HG03521 (cell line): ENCODE data around the gene CHST3.

Source experiments
- ATAC-seq: cut with Tn5 transposase; IDR thresholded peaks from one replicate; pipeline ENCODE4 v1.9.1; 2021; ENCODE audit warnings: mild to moderate bottlenecking, moderate library complexity; ENCODE audit not compliant: unreplicated experiment

Gene CHST3

DNA sequence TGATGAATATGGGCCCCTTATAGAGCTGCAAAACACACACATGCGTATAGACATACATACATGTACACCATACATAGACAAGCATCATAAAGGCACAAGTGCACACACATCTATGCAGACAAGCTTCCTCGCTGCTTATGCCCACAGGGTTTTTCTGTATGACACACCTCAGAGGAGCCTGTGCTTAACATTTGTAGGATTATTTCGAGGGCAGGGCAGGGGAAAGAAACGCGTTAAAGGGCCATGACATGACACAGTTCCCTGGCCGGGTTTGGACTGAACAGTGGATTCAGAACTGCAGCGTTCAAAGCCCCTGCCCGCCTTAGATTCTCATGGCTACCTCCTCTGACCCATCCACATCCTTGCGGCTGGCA is 44.8 kb downstream of the CHST3 start:
- ATAC-seq = no peak

- ATAC-seq = no peak
Measured at GRCh38 chr10:72009425-72010081, 45.4 kb downstream of the CHST3 start.

DNA sequence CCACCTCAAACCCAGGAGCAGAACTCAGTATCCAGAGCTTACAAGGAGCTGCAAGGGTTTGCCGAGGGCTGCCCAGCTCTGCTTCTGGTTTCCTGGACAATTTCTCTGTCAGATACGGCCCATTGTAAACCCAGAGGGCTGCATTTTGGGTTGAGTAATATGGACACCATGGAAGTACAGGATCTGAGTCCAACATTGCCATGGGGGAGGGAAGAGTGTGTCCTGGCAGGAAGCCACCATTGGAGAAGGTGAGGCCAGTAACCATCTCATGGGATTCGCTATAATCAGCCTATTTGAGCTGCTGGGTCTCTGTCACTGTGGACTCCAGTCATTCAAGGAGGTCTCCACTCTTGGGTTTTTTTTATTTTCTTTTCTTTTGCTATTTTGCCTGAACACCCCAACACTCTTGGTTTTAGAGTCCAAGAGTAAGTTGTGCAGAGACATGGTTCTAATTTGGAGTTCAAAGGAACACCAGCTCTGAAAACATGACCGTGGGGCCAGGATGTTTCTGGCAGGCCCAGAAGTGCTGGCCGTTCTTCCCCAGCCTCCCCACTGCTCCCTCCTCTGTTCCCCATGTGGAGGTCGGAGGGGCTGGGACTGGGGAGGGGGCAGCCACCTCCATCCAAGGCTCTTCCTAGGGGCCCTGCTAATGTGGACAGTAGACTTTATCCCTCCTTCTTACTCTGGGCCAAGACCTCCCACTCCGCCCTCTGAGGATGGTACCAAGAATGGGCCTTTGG is 46.2 kb downstream of the CHST3 start:
- ATAC-seq = no peak

- ATAC-seq = no peak
Measured at GRCh38 chr10:72011016-72011415, 46.8 kb downstream of the CHST3 start.

DNA sequence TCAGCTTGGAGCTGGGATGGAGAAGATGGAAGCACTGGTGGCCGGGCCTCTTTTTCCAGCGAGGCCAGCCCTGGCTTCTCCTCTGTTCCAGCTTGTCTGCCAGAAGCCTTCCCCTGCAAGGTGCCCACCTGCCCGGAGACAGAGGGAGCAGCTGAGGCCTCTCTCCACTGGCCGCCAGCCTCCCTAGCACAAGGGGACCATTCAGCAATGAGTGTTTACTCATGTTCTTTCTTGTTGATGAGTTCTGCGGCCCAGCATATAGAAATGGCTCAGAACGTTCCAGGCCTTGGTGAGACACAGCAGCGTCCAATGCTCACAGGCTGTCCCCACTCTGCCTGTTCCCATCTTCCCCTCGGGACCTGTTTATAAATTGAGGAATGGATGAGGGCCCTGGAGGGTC is 47.3 kb downstream of the CHST3 start:
- no peak for ATAC-seq

DNA sequence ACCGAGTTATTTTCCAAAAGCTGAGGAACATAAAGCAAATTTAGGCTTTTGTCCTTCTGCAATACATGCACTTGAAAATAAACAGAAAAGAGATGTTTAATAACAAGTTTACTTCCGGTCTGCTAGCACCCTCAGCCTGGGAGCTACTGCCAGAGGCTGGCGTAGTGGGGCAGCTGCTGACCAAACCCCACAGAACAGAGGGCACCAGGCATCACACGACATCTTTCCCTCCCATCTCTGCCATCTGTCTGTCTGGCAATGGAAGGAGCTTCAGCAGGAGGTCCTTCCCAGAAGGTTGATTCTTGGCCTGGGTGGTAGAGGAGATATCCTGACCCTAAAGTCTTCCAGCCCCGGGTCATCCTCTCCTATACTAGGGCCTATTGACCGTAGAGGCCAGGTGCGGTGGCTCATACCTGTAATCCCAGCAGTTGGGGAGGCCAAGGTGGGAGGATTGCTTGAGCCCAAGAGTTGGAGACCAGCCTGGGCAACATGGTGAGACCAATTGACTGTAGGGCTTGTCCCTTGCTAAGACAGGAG is 47.8 kb downstream of the CHST3 start:
- ATAC-seq = no peak

DNA sequence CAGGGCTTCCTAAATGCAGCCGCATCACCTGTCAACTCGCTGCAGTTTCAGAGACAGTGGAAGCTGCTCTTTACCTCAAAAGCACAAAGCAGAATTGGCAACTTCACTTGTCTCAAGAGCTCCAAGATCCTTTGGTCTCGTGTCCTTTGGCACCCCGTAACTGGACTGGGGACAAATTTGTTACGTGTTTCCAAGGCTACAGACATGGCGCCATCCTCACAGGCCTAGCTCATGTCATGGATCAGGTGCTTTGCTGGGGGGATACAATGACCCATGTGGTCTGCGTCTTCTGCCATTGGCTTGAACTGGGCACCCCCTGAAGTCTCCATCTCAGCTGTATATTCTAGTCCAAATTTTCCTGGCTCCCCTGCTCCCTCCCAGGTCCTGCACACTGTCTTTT is 48.6 kb downstream of the CHST3 start:
- ATAC-seq = no peak

GRCh38 chr10:72013202-72013945 is 49.2 kb downstream of the CHST3 start:
- no peak for ATAC-seq

- no peak for ATAC-seq
Measured at GRCh38 chr10:72014197-72014596, 50.0 kb downstream of the CHST3 start.

- no peak for ATAC-seq
Measured at GRCh38 chr10:72014785-72015480, 50.7 kb downstream of the CHST3 start.

DNA sequence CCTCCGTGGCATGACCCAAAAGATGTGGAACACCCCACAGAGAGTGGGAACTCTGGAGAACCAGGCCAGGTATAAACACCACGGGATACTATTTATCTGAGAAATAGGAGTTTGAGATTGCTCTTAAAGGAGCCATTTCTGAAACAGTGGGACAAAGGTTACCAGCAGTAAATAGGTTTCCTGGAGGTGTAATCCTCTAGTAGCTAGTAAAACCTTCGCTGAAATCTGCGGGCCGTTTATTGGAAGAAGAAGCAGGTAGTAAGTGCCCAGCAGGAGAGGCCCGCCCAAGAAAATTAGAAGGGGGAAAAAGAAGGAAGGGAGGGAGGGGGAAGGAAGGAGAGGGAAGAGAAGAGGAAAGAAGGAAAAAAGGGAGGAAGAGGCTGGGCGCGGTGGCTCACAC is 51.6 kb downstream of the CHST3 start:
- ATAC-seq = no peak

DNA sequence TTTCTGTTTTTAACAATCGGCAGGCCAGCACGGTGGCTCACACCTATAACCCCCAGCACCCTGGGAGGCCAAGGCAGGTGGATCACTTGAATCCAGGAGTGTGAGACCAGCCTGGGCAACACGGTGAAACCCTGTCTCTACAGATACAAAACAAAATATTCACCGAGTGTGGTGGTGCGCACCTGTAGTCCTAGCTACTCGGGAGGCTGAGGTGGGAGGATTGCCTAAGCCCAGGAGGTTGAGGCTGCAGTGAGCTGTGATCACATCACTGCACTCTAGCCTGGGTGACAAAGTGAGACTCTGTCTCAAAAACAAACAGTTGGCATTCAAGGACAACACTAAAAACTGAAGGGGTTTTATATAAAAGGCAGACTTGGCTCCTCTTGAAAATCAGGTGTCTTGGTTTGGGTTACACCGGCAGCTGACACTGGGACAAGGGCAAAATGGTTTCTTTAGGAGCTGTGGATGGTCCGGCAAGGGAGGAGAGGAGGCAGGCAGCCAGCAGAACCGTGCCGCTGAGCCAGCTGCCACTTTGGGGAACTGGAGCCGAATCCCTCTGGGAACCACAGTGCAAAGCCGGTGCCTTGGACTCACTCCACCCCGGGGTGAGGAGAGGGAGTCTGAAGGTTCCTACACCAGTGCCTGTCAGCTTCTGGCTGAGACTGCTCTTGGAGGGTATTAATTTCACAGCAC is 52.6 kb downstream of the CHST3 start:
- ATAC-seq = no peak

- no peak for ATAC-seq
Measured at GRCh38 chr10:72019085-72019876, 55.1 kb downstream of the CHST3 start.

GRCh38 chr10:72020914-72021809 is 57.0 kb downstream of the CHST3 start:
- ATAC-seq = no peak

GRCh38 chr10:72022228-72022627 is 58.0 kb downstream of the CHST3 start:
- no peak for ATAC-seq

DNA sequence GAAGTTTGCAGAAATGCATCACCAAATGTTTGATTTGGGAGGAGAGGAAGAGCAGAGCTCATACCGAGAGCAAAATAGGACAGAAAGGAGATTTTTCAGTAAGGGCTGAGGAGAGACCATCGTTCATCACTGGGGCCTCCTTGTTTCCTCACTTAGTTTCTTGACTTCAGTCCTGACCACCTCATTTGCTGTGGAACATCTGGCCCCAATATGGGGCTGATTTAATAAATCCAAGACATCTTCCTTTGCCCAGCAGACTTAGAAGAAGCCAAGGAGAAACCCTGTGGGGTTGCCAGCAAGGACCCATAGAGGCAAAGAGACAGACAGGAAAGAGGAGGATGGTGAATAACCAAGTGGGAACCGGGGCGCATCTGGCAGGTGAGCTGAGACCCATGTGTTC is 60.4 kb downstream of the CHST3 start:
- no peak for ATAC-seq

DNA sequence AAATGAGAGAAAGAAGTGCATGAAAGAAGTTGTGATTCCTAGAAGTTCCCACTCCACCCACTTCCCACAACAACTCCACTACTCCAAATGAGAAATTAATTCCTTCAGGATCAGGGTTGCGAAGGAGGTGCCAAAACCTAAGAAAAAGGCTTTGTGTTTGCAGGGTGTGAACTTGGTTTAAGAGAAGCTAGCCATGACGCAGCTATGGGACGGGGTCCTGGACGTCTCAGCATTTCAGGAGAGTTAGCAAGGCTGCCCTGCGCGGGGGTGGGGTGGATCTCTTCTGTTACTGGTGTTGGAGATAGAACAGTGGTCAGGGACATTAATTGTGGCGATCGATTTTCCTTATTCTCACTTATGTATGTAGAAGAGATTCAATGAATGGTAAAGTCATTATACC is 61.2 kb downstream of the CHST3 start:
- no peak for ATAC-seq

DNA sequence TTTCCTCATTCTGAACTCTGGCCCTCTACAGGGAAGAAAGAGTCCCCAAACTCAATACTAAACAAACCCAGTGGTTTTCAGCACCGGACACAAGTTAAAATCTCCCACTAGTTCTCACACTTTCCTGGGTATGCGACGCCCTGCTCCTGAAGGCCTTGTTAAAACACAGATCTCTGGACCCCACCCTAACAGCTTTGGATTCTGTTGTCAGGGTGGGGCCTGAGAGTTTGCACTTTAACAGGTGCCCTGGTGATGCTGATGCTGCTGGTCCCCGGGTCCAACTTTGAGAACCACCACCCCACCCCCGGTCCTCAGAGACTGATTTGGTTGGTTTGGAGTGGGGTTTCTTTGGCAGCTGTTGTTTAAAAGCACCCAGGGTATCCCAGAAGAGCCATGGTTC is 61.6 kb downstream of the CHST3 start:
- no peak for ATAC-seq
